Smooth muscle cell of the pulmonary artery (primary cell): ENCODE results near the gene MXI1. TPM values are rescaled to one million over a fixed set of nuclear protein-coding genes. Genes with fewer than 3 reads are reported as not detected.

Experiments used
- total RNA-seq: library from RNA; depleted of rRNA; stranded (reverse); fragments of >200 nt; gene quantifications from 2 replicates; pipeline ENCODE4 v1.2.3, GENCODE V29; 2014

MXI1 gene
- total RNA-seq = 47.1 and 50.0 TPM in 2 replicates

GRCh38 chr10:110207011-110207804 lies at the start of gene MXI1:
MXI1 (plus strand) TSS chr10:110207605; CDS start chr10:110207809, 204 bp downstream.

GRCh38 chr10:110304780-110305421 lies 97.5 kb downstream of the MXI1 start, which contains the start of gene SMNDC1:
SMNDC1 (minus strand) TSS chr10:110304920; CDS start chr10:110303587, 1,333 bp downstream.

Other genes starting within 250 kb of the MXI1 start
- 242 and 400 TPM in 2 replicates for gene ADD3, start 199.6 kb upstream of the MXI1 start, total RNA-seq
- 8.9 and 9.3 TPM in 2 replicates for gene SMNDC1, start 97.3 kb downstream of the MXI1 start, total RNA-seq